IPS-NIHi7 (cell line): Measurements from ENCODE around the gene ZKSCAN2.

Source experiments
- DNase-seq: peaks from one replicate; pipeline ENCODE4 v3.0.0; 2012; ENCODE audit warnings: mixed read lengths; ENCODE audit errors: extremely low spot score

The ZKSCAN2 gene

GRCh38 chr16:25257470-25257955 is at the start of gene ZKSCAN2:
ZKSCAN2 (minus strand) TSS chr16:25257845; CDS start chr16:25257127, 718 bp downstream.
- DNase-seq: peak; percentile 93

GRCh38 chr16:25299792-25300590 is 42.3 kb upstream of the ZKSCAN2 start:
- no peak for DNase-seq

- DNase-seq: no peak
These were observed 40.7 kb upstream of the ZKSCAN2 start for GRCh38 chr16:25298165-25298872.

GRCh38 chr16:25297151-25297787 is 39.6 kb upstream of the ZKSCAN2 start:
- no peak for DNase-seq

- DNase-seq: no peak
These were observed 33.9 kb upstream of the ZKSCAN2 start for GRCh38 chr16:25291580-25291979.

- no peak for DNase-seq
These were observed 31.8 kb upstream of the ZKSCAN2 start for GRCh38 chr16:25289466-25289865.

- no peak for DNase-seq
These were observed 21.8 kb upstream of the ZKSCAN2 start for GRCh38 chr16:25279491-25279890.

- DNase-seq: no peak
These were observed 13.8 kb upstream of the ZKSCAN2 start for GRCh38 chr16:25271421-25271820.

- DNase-seq: no peak
These were observed 12.9 kb upstream of the ZKSCAN2 start for GRCh38 chr16:25270577-25270976.

- DNase-seq: no peak
These were observed 12.2 kb upstream of the ZKSCAN2 start for GRCh38 chr16:25269879-25270278.

GRCh38 chr16:25265968-25266367 is 8.3 kb upstream of the ZKSCAN2 start:
- DNase-seq: no peak

- no peak for DNase-seq
These were observed 7.0 kb upstream of the ZKSCAN2 start for GRCh38 chr16:25264597-25264996.

- DNase-seq: no peak
These were observed 2.8 kb upstream of the ZKSCAN2 start for GRCh38 chr16:25260416-25260815.

GRCh38 chr16:25258861-25259179 is 1.2 kb upstream of the ZKSCAN2 start:
- no peak for DNase-seq

GRCh38 chr16:25257956-25258860 is 563 bp upstream of the ZKSCAN2 start:
- DNase-seq: peak; percentile 88

- DNase-seq: peak; percentile 18
These were observed 763 bp downstream of the ZKSCAN2 start for GRCh38 chr16:25256695-25257469.

- DNase-seq: no peak
These were observed 4.3 kb downstream of the ZKSCAN2 start for GRCh38 chr16:25253322-25253721.

GRCh38 chr16:25250467-25250866 is 7.2 kb downstream of the ZKSCAN2 start:
- DNase-seq: no peak

- no peak for DNase-seq
These were observed 21.7 kb downstream of the ZKSCAN2 start for GRCh38 chr16:25235991-25236390.

- DNase-seq: peak; percentile 35
These were observed 29.3 kb downstream of the ZKSCAN2 start for GRCh38 chr16:25228372-25228771.
